ENCODE data around the gene MYMX. TPM values are rescaled to one million over a fixed set of nuclear protein-coding genes. Genes with fewer than 3 reads are reported as not detected.

MYMX gene
- total and polyA plus RNA-seq, 2 of the 4 experiments (the other 2 are of a cell fraction), result not detected

DNA sequence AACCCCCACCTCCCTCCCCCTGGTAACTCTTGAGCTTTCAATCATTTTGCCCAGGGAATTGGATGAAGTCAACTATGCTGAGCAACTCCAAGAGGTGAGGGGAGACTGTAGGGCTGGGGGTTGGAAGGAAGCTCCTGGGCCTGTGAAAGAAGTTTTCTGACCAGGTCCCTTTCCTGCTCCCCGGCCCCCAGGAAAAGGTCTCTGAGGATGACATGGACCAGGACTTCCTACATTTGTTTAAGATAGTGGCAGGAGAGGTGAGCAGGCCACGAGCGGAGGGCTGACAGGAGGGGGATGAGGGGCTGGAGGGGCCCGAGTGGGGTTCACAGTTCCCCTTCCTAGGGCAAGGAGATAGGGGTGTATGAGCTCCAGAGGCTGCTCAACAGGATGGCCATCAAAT, 36.3 kb upstream of the MYMX start:
- no peak overlapping the region for H2AFZ ChIP-seq (replicated peaks; ENCODE audit: low read length, poor library complexity)
- H2AK5ac ChIP-seq (ENCODE audit: low read depth, low read length), result no peak overlapping the region
- no peaks in the 10 kb centered on the region for H3K36me3 ChIP-seq (ENCODE audit: control insufficient read depth, insufficient read depth, low read length)
- no peak overlapping the region for H3K9ac ChIP-seq (ENCODE audit: low read depth, low read length)
- no peak overlapping the region for H2AK9ac ChIP-seq (replicated peaks; ENCODE audit: low read depth, low read length, poor library complexity)
- H4K5ac ChIP-seq (ENCODE audit: low read depth, low read length), result no peak overlapping the region
- intact Hi-C loops (cut with micrococcal nuclease), result no loop called here
- no peak overlapping the region for H2BK5ac ChIP-seq (ENCODE audit: low read depth, low read length, poor library complexity, severe bottlenecking)
- no peak overlapping the region for H3K4me2 ChIP-seq (ENCODE audit: low read depth, low read length)
- no CpG with 5 or more reads among the region's 4 CpGs for WGBS, 2 experiments (ENCODE audit: extremely low coverage in 2 of 2, insufficient read length in 1 of 2)
- H4K20me1 ChIP-seq (ENCODE audit: insufficient read depth, low read length), result no peaks in the 10 kb centered on the region; the same call in 1 of the 2 replicates
- dilution Hi-C loops (cut with HindIII; ENCODE audit: low sequenced_read_pairs, unreplicated experiment), result no loop called here
- H4K8ac ChIP-seq (ENCODE audit: low read depth in 2 of 2, low read length in 2 of 2), result no peak overlapping the region
- no peak overlapping the region for H3K18ac ChIP-seq (ENCODE audit: low read depth, low read length)
- ChIA-PET POLR2A (ENCODE audit: unreplicated experiment) (no interaction called here), CTCF (no interaction called here)
- no peaks in the 10 kb centered on the region for H3K4me1 ChIP-seq (ENCODE audit: control insufficient read depth, insufficient read depth, low read length)
- H3K27me3 ChIP-seq (ENCODE audit: control insufficient read depth, insufficient read depth, low read length), result peaks cover 14% of the 10 kb centered on the region
- no peaks in the 10 kb centered on the region for H3K9me3 ChIP-seq (ENCODE audit: control insufficient read depth, insufficient read depth, low read length)
- no peak overlapping the region for H2BK120ac ChIP-seq (ENCODE audit: low read depth, low read length)
- H2BK20ac ChIP-seq (ENCODE audit: low read depth, low read length), result no peak overlapping the region
- no peak for ATAC-seq (ENCODE audit: low read depth)
- H2BK15ac ChIP-seq (ENCODE audit: low read depth, low read length), result no peak overlapping the region
- H3K14ac ChIP-seq (replicated peaks; ENCODE audit: low read depth, low read length), result no peak overlapping the region
- 0 out of 2 replicates have a peak, but pooled peaks cover 9% of the 10 kb centered on the region for H3K9me1 ChIP-seq (ENCODE audit: insufficient read depth, low read length)
- H3K4me3 ChIP-seq (ENCODE audit: insufficient read depth, low read depth, low read length), result no peak overlapping the region
- H3K27ac ChIP-seq (ENCODE audit: insufficient read depth, low read length), result no peak overlapping the region
- no peaks in the 10 kb centered on the region for H3K79me1 ChIP-seq (ENCODE audit: low read depth in 1 of 2, low read length in 2 of 2)
- no peak overlapping the region for H3K4ac ChIP-seq (ENCODE audit: low read depth, low read length)
- BruUV-seq (replicated peaks), result no TSS peak
- DNase-seq, result no peak
- no peak overlapping the region for H4K91ac ChIP-seq (ENCODE audit: insufficient read depth, low read depth, low read length)
- TF ChIP-seq FOS (IDR thresholded peaks at IDR 0.05; ENCODE audit: low read depth, low read length) (no peak), CEBPB (IDR thresholded peaks at IDR 0.05; ENCODE audit: low read depth, low read length) (no peak), RAD21 (IDR thresholded peaks at IDR 0.05; ENCODE audit: low read length) (no peak), MAFK (IDR thresholded peaks at IDR 0.05; ENCODE audit: low read depth, low read length) (no peak), NFE2L2 (IDR thresholded peaks at IDR 0.05; ENCODE audit: low read depth, low read length) (no peak), CHD1 (IDR thresholded peaks at IDR 0.05; ENCODE audit: low read depth, low read length) (no peak), SMC3 (IDR thresholded peaks at IDR 0.05; ENCODE audit: low read depth, low read length) (no peak), MXI1 (IDR thresholded peaks at IDR 0.05; ENCODE audit: borderline replicate concordance, low read depth, low read length) (no peak), POLR2A (IDR thresholded peaks at IDR 0.05; ENCODE audit: low read depth, low read length) (no peak), BHLHE40 (IDR thresholded peaks at IDR 0.05; ENCODE audit: low read depth, low read length) (no peak), RCOR1 (IDR thresholded peaks at IDR 0.05; ENCODE audit: insufficient replicate concordance, low read length) (no peak), MAZ (IDR thresholded peaks at IDR 0.05; ENCODE audit: borderline replicate concordance, low read depth, low read length) (no peak), ELK1 (IDR thresholded peaks at IDR 0.05; ENCODE audit: borderline replicate concordance, low read depth, low read length) (no peak), USF2 (IDR thresholded peaks at IDR 0.05; ENCODE audit: low read depth, low read length) (no peak), RFX5 (IDR thresholded peaks at IDR 0.05; ENCODE audit: low read depth, low read length) (no peak)
- TF ChIP-seq, protein P1, sequence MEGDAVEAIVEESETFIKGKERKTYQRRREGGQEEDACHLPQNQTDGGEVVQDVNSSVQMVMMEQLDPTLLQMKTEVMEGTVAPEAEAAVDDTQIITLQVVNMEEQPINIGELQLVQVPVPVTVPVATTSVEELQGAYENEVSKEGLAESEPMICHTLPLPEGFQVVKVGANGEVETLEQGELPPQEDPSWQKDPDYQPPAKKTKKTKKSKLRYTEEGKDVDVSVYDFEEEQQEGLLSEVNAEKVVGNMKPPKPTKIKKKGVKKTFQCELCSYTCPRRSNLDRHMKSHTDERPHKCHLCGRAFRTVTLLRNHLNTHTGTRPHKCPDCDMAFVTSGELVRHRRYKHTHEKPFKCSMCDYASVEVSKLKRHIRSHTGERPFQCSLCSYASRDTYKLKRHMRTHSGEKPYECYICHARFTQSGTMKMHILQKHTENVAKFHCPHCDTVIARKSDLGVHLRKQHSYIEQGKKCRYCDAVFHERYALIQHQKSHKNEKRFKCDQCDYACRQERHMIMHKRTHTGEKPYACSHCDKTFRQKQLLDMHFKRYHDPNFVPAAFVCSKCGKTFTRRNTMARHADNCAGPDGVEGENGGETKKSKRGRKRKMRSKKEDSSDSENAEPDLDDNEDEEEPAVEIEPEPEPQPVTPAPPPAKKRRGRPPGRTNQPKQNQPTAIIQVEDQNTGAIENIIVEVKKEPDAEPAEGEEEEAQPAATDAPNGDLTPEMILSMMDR (conservative IDR thresholded peaks at IDR 0.05; ENCODE audit: low read depth, low read length), result no peak
- no peak overlapping the region for H3K56ac ChIP-seq (ENCODE audit: extremely low read depth, insufficient read depth, low read length)
- H3K23ac ChIP-seq (ENCODE audit: low read depth, low read length), result no peak overlapping the region
- in situ Hi-C loops (cut with MboI; ENCODE audit: low sequenced_read_pairs), result no loop called here

All from IMR-90 (cell line).